ENCODE measurements around the gene LARGE1.
"Not testable (repeated sequence)": the region's sequence is repeated elsewhere in the genome, so short reads cannot be mapped to it uniquely, and the experiment has no call there.

The LARGE1 gene

DNA sequence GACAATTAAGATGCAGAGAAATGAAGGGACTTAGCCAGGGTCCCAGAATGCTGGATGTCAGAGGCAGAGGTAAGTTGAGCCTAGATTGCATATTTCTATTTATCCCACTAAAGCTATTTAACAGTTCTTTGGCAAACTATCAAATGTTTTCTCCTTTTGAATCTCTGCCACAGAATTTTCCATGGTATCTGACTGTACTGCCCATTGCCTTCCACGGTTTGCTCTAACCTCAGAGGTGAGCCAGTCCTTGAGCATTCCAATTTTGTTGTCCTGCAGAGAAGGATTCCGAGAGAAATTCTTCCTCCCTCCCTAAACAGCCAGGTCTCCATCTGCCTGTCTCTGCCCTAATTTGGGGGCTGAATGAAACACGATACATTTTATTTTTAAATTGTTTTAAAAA is 493.8 kb downstream of the LARGE1 start:
- no peak for DNase-seq (ENCODE audit: low spot score)

DNA sequence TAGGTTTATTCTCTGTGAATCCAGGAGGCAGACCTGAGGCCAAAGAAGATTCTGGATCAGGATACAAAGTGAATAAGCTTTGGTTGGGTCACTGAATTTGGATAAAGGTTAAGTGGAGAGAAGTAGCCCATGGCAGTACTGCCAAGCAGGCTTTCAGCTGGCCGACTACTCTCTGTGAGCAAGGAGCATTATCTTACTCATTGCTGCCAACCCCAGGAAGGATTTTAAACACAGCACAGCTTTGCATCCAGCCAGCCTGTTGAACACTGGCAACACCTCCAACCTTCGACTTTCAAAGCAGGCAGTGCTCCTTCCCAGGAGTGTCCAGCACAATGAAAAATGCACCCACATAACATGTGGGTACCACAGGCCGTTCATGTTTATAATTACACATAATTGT is 498.4 kb downstream of the LARGE1 start:
- DNase-seq (ENCODE audit: low spot score) = no peak

DNA sequence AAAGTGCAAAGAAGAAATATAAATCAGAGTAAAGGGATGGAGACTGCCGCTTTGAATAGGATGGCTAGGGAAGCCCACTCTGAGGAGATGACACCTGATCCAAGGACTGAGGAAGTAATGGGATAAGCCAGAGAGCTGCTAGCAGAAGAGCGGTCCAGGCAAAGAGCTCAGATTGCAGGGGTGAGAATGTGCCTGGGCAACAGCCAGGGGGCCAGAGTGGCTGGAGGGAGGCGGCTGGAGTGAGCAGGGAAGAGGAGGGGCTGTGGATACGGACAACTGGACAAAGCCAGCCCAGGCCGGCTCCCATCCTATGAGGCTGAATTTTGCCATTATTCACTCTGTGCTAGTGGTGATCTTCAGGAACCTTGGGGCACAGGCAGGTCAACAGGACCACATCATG is 501.8 kb downstream of the LARGE1 start:
- no peak for DNase-seq (ENCODE audit: low spot score)

DNA sequence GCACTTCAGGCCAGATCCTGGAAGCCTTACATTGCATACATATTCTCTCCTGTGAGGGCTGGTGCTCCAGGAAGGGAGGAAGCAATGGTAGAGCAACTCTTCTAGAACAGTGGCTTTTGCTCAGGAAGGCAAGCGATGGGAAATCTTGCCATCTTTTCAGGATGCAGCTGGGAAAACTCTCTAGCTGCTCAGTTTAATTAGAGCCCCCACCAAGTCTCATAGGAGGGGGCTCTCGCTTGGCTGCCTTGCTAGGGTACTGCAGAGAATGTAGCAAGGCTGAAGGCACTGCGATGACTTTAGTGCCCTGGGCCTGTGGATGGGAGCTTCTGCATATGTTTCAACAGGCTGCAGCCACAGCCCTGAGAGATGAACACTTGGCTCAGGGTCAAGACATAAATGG is 504.9 kb downstream of the LARGE1 start:
- no peak for DNase-seq (ENCODE audit: low spot score)

DNA sequence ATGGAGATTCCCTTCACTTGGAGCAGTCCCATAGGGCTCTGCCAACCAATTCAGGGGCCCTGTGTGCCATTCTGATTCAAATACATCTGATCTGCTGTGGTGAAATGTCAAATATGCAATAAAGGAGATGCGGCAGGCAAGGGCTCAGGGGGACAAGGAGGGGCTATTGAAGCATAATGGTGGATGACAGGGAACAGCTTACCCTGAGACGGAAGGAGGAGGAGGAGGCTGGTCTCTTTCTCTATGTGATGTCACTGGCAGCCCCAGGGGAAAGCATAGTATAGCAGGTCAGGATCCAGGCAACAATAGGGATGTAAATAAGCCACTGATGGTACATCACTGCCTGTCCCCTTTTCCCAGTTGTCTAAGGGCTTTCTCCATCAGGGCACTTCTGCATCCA is 511.2 kb downstream of the LARGE1 start:
- no peak for DNase-seq (ENCODE audit: low spot score)

DNA sequence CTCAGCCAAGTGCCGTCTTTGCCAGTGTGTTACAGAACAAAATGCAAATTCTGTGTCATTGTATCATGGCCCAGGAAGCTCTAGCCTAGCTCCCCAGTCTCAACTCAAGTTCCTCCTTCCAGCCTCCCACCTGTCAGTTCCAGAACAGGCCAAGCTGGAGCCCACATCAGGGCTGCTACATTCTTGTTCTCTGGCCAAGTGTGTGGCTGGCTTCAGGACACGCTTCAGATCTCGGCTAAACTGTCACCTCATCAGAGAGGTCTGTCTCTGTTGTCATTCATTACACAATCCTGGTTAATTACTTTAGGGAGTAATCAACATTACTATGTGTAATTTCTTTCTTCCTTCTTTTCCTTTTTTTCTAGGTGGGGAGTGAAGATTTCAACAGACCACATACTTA is 515.1 kb downstream of the LARGE1 start:
- DNase-seq (ENCODE audit: low spot score) = no peak

DNA sequence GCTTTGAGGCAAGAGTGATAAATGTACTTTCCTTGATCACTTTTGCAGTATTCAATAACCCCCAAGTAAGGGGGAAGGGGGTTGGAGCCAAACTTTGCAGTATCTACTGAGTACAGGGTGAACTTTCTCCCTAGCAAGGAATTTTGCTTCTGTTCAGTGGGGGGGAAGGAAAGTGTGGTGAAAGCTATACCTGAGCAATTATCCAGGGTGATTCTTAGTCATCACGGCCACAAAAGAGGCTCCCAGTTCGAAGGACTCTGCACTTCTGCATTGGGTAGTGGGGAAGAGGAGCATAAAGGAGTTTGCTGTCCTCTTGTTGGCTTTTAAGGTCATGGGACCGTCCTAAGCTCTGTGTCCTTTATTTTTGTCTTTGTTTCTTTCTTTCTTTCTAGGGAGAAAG is 515.6 kb downstream of the LARGE1 start:
- no peak for DNase-seq (ENCODE audit: low spot score)

DNA sequence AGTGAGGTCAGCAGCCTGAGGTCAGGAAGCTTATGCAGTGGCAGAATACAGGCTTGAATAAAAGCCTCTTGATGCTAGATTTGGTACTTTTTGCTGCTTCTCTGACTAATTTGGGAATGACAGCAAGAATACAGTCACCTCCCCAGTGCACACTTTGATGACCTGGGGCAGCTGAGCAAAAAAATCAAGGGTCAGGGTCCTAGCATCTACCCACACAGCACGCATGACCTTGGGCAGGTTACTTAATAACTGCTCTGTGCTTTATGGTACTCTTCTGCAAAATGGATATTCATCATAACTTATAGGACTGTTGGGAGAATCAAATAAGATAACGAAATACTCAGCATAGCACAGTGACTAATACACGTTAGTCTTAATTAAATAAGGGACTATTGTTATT is 518.0 kb downstream of the LARGE1 start:
- no peak for DNase-seq (ENCODE audit: low spot score)

DNA sequence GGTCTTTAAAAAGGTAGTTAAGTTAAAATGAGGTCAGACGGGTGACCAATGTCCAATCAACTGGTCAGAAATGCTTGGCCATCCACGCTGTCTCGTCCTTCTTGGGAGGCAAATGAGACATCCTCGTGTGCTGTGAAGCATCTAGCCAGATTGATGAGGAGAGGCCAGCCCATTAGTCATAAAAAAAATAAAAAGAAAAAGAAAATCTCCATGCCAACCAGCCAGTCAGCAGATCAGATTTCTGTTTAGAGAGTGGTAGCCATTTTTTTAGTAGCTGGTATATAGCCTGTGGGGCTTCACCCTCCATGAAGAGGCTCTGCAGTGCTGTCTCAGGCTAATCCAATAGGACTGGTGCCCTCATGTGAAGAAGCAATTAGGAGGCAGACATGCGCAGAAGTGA is 519.0 kb downstream of the LARGE1 start:
- DNase-seq (ENCODE audit: low spot score) = no peak

DNA sequence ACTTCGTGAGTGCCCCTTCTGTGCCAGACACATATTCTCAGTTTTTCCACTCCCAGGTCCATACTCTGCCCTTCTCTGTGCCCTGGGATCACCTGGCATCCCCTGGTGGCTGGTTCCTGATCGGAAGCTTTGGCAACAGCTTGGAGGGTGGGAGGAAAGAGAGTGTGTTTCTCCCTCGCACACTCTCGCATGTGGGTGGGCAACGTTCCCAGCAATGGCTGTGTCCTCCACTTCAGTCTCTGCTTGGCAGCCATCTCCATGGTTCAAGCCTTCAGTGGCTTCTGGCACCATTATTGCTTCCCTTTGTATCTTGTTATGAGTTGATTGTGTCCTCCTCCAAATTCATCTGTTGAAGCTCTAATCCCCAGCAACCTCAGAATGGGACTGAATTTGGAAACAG is 519.4 kb downstream of the LARGE1 start:
- DNase-seq (ENCODE audit: low spot score) = no peak

DNA sequence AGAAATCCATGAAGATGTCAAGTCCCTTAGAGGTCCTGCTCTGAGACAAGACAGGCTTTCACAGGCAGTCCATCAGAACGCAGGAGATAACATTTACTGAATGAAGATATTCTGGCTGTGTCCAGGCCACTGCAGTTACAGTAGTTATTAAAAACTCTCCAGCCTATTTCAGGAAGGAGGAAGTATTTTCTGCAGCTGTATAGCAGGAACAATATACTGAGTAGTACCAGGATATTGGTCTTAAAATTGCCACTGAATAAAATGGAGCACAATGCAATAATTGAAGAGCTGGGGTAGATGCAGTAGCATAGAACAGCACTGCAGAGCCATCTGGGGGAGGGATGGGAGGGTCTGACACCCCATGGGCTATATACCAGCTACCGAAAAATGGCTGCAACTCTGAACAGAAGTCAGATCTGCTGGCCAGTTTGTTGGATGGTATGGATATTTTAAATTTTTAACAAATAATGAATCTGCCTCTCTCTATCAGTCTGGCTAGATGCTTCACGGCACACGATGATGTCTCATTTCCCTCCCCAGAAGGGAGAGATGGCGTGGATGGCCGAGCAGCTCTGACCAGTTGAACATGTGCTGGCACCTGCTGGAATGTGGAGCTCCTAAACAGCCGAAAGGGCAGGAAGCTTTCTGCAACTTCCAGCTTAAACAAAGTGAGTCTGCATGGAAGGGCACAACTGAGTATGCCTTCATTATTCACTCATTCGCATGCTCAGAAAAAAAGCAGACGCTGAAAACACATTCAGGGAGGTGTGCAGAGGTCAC is 520.0 kb downstream of the LARGE1 start:
- no peak for DNase-seq (ENCODE audit: low spot score)

DNA sequence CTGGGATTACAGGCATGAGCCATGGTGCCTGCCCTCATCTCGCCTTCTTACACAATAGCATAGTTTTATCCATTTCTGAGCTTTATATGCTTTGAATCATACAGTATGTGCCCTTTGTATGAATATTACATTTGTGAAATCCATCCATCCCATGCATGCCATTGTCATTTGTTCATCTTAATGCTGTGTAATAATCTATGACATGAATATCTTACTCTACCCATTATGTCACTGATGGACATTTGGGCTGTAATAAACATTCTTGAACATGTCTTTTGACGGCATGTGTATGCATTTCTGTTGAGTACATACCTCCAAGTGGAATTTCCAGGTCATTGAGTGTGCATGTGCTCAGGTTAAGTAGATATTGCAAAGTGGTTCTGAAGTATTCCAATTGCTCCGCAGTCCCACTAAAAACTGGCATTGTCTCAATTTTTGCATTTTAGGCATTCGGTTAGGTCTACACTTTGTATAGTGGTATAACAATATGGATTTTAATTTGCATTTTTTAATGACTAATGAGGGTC is 522.8 kb downstream of the LARGE1 start:
- DNase-seq (ENCODE audit: low spot score) = no peak

DNA sequence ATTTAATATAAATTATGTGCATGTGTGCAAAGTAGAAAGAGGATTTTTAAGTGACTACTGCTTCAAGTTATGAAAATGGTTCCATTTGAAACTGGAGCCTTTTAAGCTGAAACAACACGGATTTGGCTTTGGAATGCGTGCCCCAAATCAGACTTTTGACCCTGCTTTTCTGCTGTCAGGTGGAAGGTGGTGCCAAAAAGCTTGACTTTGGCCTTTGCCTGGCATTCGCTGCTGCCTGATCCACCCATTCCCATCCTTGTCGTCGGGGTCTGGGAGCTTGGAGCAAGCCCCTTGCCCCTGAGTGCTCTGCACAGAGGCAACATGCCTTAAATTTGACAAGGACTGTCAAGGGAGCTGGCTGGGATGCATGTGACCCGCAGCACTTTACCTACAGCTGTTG is 526.8 kb downstream of the LARGE1 start:
- DNase-seq (ENCODE audit: low spot score) = no peak

DNA sequence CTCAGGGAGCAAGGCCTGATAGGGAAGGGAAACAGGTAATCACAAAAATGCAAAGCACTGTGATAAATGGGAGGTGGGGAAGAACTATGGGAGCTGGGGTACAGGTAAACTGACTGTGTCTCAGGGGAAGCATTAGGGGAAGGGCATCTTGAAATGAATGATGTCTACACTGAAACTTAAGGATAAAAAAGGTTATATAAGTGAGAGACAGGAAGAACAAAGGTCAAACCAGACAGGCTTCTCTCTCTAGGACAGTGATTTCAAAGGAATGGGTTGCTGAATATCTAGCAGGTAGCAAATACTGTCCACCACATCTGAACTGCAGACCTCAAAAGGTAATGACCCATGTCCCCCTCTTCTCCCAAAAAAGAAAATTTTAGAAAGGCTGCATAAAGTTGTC is 529.0 kb downstream of the LARGE1 start:
- DNase-seq (ENCODE audit: low spot score) = no peak

DNA sequence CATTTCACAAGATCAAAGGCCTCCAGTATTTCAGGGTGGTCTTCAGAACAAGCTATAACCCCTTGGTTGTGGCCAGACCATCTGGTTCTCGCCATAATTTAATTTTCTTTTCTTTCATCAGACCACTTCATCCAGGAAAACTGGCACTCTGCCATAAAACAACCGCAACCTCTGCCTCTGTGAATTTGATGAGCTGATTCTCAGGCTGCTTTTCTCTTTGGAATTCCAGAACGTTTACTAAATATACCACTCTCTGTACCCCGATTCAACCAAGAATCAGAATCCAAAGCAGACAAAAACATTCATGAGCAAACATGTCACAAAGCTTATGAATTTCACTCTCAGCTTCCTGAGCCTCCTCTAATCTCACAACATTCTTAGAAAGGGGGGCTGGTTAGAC is 530.3 kb downstream of the LARGE1 start:
- DNase-seq (ENCODE audit: low spot score) = no peak

DNA sequence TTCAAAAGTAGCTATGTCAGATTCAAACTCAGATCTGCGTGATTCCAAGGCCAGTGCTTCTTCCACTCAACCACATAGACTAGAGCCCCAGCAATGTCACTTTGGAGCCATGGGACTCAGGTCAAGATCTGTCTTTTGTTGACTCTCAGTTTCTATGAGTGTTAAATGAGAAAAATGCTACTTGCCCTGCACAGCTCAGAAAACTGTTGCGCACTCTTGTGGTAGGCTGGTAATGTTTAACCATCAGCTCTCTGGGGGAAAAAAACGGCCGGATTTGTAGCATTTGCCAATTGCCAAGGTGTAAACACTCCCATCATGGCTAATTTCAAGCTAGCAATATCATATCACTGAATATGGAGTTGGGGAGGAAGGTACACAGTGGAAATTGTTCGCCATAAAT is 534.0 kb downstream of the LARGE1 start:
- no peak for DNase-seq (ENCODE audit: low spot score)

DNA sequence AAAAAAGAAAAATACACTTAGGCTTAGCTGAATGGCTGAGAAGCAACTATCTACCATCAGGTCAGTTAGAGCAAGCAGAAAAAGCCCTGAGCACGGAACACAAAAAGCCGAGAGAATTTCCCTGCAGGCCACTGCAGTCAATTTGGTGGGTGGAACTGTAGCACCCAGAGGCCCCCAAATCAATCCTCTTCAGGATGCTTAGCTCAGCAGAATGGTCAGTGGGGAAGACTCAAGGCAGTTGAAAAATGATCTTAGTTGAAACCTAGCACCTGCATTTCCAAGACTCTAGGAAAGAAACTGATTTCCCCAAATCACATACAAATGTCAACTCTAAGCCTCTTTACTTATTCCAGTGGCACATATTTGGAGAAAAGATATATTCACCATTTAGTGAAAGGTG is 534.7 kb downstream of the LARGE1 start:
- DNase-seq (ENCODE audit: low spot score) = no peak

DNA sequence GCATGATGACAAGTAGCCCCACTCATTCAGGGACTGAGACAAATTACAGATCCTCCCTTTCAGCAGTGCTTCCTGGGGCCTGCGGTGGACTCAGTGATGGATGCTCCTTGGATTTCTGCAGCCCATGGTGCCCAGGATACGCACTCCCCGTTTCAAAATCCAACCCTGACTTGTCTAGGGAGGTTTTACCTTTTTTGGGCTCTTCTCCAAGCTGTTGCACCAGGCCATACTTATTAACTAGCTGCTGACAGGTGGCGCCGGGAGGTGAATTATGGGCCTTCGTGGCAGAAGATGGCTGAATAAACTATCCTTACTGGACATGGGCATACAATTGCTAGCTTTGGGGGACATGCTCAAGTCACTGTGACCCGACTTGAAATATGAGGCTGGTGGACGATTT is 537.8 kb downstream of the LARGE1 start:
- no peak for DNase-seq (ENCODE audit: low spot score)

DNA sequence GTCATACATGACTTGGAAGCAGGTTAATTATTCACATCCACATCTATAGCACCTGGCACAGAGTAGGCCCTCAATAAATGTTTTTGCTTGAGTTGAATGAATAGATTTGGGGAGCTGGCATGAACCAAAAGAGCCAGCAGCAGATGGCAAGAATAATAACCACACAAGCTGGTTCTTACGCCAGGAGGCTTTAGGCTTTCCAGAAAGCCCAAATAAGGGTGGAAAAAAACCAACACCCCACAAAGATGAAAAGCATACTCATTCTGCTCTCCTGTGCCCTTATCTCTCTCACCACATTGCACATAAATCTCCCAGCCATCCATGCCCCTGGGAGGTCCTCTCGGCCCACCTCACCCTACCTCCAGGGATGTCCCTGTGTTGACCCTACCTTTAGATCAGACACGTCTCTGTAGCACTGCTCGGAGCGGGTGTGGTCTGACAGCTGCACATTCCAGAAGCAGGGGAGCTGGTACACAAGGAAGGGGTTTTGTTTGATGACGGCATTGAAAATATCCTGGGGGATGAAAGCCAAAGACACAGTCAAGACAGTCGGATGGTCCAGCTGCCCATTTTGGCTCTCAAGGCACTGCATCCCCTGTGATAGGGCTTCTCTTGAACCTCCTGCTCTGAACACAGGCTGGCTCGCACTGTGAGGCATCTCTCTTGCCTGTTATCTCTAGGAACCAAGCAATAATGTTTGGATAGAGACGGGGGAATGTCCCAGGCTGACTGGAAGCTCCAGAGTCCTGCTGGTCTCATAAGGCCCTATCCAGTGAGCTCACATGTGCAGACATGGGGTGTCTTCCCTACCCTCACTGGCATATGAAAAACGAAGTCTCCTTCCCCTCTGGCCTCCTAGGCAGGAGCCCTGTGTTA is 538.5 kb downstream of the LARGE1 start:
- no peak for DNase-seq (ENCODE audit: low spot score)

DNA sequence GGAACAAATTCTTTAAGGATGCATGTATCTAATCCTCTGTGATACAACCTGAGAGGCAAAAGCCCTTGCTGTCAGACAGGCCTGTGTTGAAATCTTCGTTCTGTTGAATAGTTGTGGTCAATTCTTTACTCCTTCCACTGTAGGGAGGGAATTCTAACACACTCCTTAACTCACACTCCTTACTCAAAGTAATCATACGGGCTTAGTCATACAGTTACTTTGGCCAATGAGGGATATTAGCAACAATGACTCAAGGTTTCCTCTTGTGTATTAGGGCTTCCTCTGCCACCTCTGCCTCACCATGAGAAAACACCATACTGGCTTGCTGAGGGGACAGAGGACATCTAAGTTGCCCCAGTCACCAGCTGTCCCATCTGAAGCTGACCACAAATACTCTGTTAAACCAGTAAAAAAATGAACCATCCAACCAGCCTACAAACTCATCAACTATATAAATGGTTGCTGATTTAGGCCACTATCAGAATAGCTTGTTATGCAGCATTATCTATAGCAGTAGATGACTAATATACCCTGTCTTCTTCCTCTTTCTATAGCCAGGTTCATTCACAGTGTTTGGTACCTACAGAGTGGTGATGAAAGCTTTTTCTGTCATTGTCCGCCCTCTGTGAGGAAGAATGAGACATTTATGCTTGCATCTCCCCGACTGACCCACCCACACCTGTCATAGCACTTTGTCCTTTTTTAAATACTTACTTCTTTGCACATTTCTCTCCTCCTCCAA is 539.3 kb downstream of the LARGE1 start:
- DNase-seq (ENCODE audit: low spot score) = no peak

DNA sequence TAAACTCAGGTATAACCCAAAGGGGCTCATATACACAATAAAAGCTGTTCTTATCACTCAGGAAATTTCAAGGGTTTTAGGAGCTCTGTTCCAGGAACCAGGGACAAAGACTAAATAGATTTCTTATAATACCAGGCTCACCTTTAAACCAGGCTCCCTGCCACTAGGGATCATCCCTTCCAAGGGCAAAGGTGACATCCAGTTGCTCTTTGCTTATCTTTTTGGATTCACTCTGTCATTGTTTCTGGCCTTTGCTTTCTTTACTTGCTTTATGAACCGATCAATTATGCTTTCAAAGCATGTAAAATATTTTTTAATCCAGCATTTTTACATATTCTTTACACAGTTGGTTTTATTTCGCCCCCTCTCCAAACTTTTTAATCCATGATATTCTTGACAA is 540.4 kb downstream of the LARGE1 start:
- no peak for DNase-seq (ENCODE audit: low spot score)

DNA sequence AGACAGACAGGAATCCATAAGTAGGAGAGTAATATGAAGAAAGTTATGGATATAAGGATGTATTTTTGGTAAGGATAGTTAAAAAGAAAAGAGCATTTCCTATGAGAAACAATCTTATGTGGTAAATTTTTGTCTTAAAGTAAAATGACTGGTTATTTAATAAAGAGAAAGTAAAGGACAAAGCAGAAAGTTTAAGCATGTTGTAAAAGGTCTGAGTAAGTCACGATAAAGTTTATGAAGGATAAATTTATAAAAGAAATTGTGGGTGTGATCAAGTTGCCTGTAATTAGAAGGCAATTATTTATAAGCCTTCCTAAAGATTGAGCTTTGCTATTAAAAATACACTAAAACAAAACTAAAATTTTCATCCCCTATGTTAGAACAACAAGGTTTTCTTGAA is 547.4 kb downstream of the LARGE1 start:
- DNase-seq (ENCODE audit: low spot score) = no peak

DNA sequence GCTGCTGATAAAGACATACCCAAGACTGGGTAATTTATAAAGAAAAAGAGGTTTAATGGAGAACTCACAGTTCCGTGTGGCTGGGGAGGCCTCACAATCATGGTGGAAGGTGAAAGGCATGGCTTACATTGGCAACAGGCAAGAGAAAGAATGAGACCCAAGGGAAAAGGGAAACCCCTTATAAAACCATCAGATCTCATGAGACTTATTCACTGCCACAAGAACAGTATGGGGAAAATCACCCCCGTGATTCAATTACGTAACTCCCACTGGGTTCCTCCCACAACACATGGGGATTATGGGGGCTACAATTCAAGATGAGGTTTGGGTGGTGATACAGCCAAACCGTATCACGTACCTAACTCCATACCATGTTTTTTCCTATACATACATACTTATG is 557.0 kb downstream of the LARGE1 start:
- DNase-seq (ENCODE audit: low spot score) = not testable (repeated sequence)

Measured in HuH-7 (cell line).